HL-60/S4 treated with retinoic acid at 250 ng/mL for 4 days and 3 days (cell line): ENCODE results near the gene PAQR3.
"Not testable (repeated sequence)": the region's sequence is repeated elsewhere in the genome, so short reads cannot be mapped to it uniquely, and the experiment has no call there.

Source experiments
- in situ Hi-C: fragments of 300-500 bp; cut with MboI; formaldehyde crosslinking; loops from 2 replicates; pipeline ENCODE4 v1.7.0; 2022; ENCODE audit warnings: low sequenced_read_pairs

The PAQR3 gene

GRCh38 chr4:78930016-78930629 lies 9.1 kb downstream of the PAQR3 start:
- in situ Hi-C loops = loop anchor here (25.0 kb wide), 1 partner anchor 1282 kb away; no protein-coding TSS in a partner anchor

GRCh38 chr4:78928835-78929234 lies 10.4 kb downstream of the PAQR3 start:
- in situ Hi-C loops = loop anchor here (25.0 kb wide), 1 partner anchor 1283 kb away; no protein-coding TSS in a partner anchor

- in situ Hi-C loops = loop anchor here (25.0 kb wide), 1 partner anchor 1285 kb away; no protein-coding TSS in a partner anchor
These were observed 12.4 kb downstream of the PAQR3 start for GRCh38 chr4:78926826-78927225.

GRCh38 chr4:78923464-78924312 lies 15.6 kb downstream of the PAQR3 start:
- in situ Hi-C loops = no loop called here

GRCh38 chr4:78922207-78922606 lies 17.0 kb downstream of the PAQR3 start:
- in situ Hi-C loops = no loop called here

GRCh38 chr4:78910612-78911011 lies 28.6 kb downstream of the PAQR3 start:
- in situ Hi-C loops = no loop called here

- in situ Hi-C loops = not testable (repeated sequence)
These were observed 30.3 kb downstream of the PAQR3 start for GRCh38 chr4:78908974-78909373.

- in situ Hi-C loops = no loop called here
These were observed 31.6 kb downstream of the PAQR3 start for GRCh38 chr4:78907638-78908037.

GRCh38 chr4:78904143-78904542 lies 35.1 kb downstream of the PAQR3 start:
- in situ Hi-C loops = no loop called here

GRCh38 chr4:78902298-78902697 lies 36.9 kb downstream of the PAQR3 start:
- in situ Hi-C loops = no loop called here

GRCh38 chr4:78901882-78902281 lies 37.4 kb downstream of the PAQR3 start:
- in situ Hi-C loops = no loop called here

GRCh38 chr4:78899302-78899701 lies 39.9 kb downstream of the PAQR3 start:
- in situ Hi-C loops = loop anchor here (25.0 kb wide), 1 partner anchor 937 kb away; no protein-coding TSS in a partner anchor

GRCh38 chr4:78889955-78890354 lies 49.3 kb downstream of the PAQR3 start:
- in situ Hi-C loops = loop anchor here (25.0 kb wide), 1 partner anchor 928 kb away; no protein-coding TSS in a partner anchor

- in situ Hi-C loops = loop anchor here (25.0 kb wide), 1 partner anchor 923 kb away; no protein-coding TSS in a partner anchor
These were observed 53.6 kb downstream of the PAQR3 start for GRCh38 chr4:78885598-78885997.

GRCh38 chr4:78880874-78881492 lies 58.3 kb downstream of the PAQR3 start:
- in situ Hi-C loops = loop anchor here (25.0 kb wide), 1 partner anchor 919 kb away; no protein-coding TSS in a partner anchor

- in situ Hi-C loops = loop anchor here (25.0 kb wide), 1 partner anchor 916 kb away; no protein-coding TSS in a partner anchor
These were observed 61.2 kb downstream of the PAQR3 start for GRCh38 chr4:78878031-78878430.

GRCh38 chr4:78876568-78877320 lies 62.5 kb downstream of the PAQR3 start:
- in situ Hi-C loops = loop anchor here (25.0 kb wide), 1 partner anchor 914 kb away; no protein-coding TSS in a partner anchor

- in situ Hi-C loops = loop anchor here (25.0 kb wide), 1 partner anchor 258 kb away; no protein-coding TSS in a partner anchor
These were observed 69.2 kb downstream of the PAQR3 start for GRCh38 chr4:78870056-78870455.

GRCh38 chr4:78868712-78869111 lies 70.5 kb downstream of the PAQR3 start:
- in situ Hi-C loops = loop anchor here (25.0 kb wide), 1 partner anchor 256 kb away; no protein-coding TSS in a partner anchor

- in situ Hi-C loops = loop anchor here (25.0 kb wide), 1 partner anchor 253 kb away; no protein-coding TSS in a partner anchor
These were observed 73.8 kb downstream of the PAQR3 start for GRCh38 chr4:78865451-78865850.
